Mesothelial cell of epicardium (in vitro differentiated cells): Measurements from ENCODE around the gene PPIL6. TPM values are rescaled to one million over a fixed set of nuclear protein-coding genes. Genes with fewer than 3 reads are reported as not detected.

Experiments used
- DNase-seq, 2 experiments: peaks; one replicate each; pipeline ENCODE4 v3.0.0; 2021; ENCODE audit warnings: low spot score in 2 of 2; ENCODE audit not compliant: unreplicated experiment in 2 of 2
- H3K27ac Mint-ChIP-seq: 2 replicates; pipeline ENCODE4 v1.8.0; 2021; ENCODE audit warnings: mixed read lengths
- H3K27me3 Mint-ChIP-seq: 2 replicates; pipeline ENCODE4 v1.8.0; 2021; ENCODE audit warnings: low read depth, mixed read lengths
- H3K36me3 Mint-ChIP-seq: 2 replicates; pipeline ENCODE4 v1.8.0; 2021; ENCODE audit warnings: mixed read lengths
- H3K4me1 Mint-ChIP-seq: 2 replicates; pipeline ENCODE4 v1.8.0; 2021; ENCODE audit warnings: mixed read lengths
- H3K4me3 Mint-ChIP-seq: 2 replicates; pipeline ENCODE4 v1.8.0; 2021; ENCODE audit warnings: mild to moderate bottlenecking, moderate library complexity, mixed read lengths
- H3K9me3 Mint-ChIP-seq: 2 replicates; pipeline ENCODE4 v1.8.0; 2021; ENCODE audit warnings: mixed read lengths
- CTCF ChIP-seq: fragments of 200-600 bp; sonication (generic); IDR thresholded peaks from one replicate; pipeline ENCODE4 v1.5.0; 2021; ENCODE audit warnings: antibody characterized with exemption; ENCODE audit not compliant: unreplicated experiment
- total RNA-seq: library from RNA; stranded (reverse); gene quantifications from 3 replicates; pipeline ENCODE4 v1.2.1, GENCODE V29; 2021

PPIL6 gene
- total RNA-seq, 1 donor from 2014 or later, result 4.8 TPM

- DNase-seq, result peak in 1 of 2 experiments; percentile 60
- Mint-ChIP-seq H3K9me3 (no peaks in the 10 kb centered on the region), H3K4me3 (peak overlapping the region; percentile 94), H3K4me1 (peaks cover 18% of the 10 kb centered on the region), H3K36me3 (peaks cover 5% of the 10 kb centered on the region), H3K27ac (peak overlapping the region; percentile 96), H3K27me3 (no peaks in the 10 kb centered on the region)
- TF ChIP-seq CTCF, result no peak
These were observed 815 bp upstream of the PPIL6 start for GRCh38 chr6:109441069-109441816.

GRCh38 chr6:109436041-109436440, 4.4 kb downstream of the PPIL6 start:
- H3K27ac Mint-ChIP-seq, result no peak overlapping the region
- no peaks in the 10 kb centered on the region for H3K27me3 Mint-ChIP-seq
- DNase-seq, result no peak
- H3K4me3 Mint-ChIP-seq, result no peak overlapping the region
- H3K36me3 Mint-ChIP-seq, result peaks cover 3% of the 10 kb centered on the region
- no peaks in the 10 kb centered on the region for H3K9me3 Mint-ChIP-seq
- peaks cover 4% of the 10 kb centered on the region for H3K4me1 Mint-ChIP-seq
- TF ChIP-seq CTCF, result no peak

DNA sequence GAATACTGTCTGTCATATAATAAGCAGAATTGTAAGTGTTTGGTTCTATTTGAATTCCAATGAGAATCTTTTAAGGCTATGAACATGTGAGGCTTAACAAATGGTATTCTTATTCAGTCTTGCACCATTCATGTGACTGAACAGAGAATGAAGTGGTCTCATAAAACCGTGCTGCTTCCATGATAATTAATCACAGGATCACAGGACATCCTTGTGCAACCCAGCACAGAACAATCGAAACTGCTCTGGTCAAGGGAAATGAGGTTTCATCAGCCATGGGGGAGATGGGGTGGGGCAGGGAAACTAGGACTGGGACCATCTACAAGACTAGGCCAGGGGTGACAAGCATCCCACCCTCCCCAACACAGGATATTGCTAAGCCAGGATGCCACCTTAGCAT, 6.0 kb downstream of the PPIL6 start:
- Mint-ChIP-seq H3K36me3 (peaks cover 3% of the 10 kb centered on the region), H3K4me1 (peaks cover under 1% of the 10 kb centered on the region), H3K27me3 (no peaks in the 10 kb centered on the region), H3K4me3 (no peak overlapping the region), H3K9me3 (no peaks in the 10 kb centered on the region), H3K27ac (no peak overlapping the region)
- DNase-seq, result no peak
- TF ChIP-seq CTCF, result no peak

GRCh38 chr6:109429496-109429895, 10.9 kb downstream of the PPIL6 start:
- Mint-ChIP-seq H3K9me3 (no peaks in the 10 kb centered on the region), H3K27ac (no peak overlapping the region), H3K4me1 (peaks cover 5% of the 10 kb centered on the region), H3K27me3 (no peaks in the 10 kb centered on the region), H3K36me3 (no peaks in the 10 kb centered on the region), H3K4me3 (no peak overlapping the region)
- DNase-seq, result no peak
- no peak for TF ChIP-seq CTCF

- H3K27me3 Mint-ChIP-seq, result no peaks in the 10 kb centered on the region
- no peak overlapping the region for H3K27ac Mint-ChIP-seq
- DNase-seq, result no peak
- no peaks in the 10 kb centered on the region for H3K36me3 Mint-ChIP-seq
- H3K4me3 Mint-ChIP-seq, result no peak overlapping the region
- peaks cover 5% of the 10 kb centered on the region for H3K4me1 Mint-ChIP-seq
- no peaks in the 10 kb centered on the region for H3K9me3 Mint-ChIP-seq
- TF ChIP-seq CTCF, result no peak
These were observed 11.4 kb downstream of the PPIL6 start for GRCh38 chr6:109428889-109429477.
